Bone marrow (tissue), 2 donors: ENCODE data around the gene OR52W1.
"Not testable (repeated sequence)": the region's sequence is repeated elsewhere in the genome, so short reads cannot be mapped to it uniquely, and the experiment has no call there.

ENCODE experiments used
- DNase-seq, 2 donors: peaks; one replicate each; lab custom pipeline; 2025; lab: John Stamatoyannopoulos, UW

OR52W1 gene

GRCh38 chr11:6217722-6218121 is 18.7 kb downstream of the OR52W1 start:
- no peak for DNase-seq

- no peak for DNase-seq
Measured at GRCh38 chr11:6219359-6219758, 20.3 kb downstream of the OR52W1 start.

- DNase-seq = no peak
Measured at GRCh38 chr11:6223854-6224253, 24.8 kb downstream of the OR52W1 start.

- no peak for DNase-seq
Measured at GRCh38 chr11:6224421-6224820, 25.4 kb downstream of the OR52W1 start.

- no peak for DNase-seq
Measured at GRCh38 chr11:6225024-6225423, 26.0 kb downstream of the OR52W1 start.

- DNase-seq = no peak
Measured at GRCh38 chr11:6225896-6226295, 26.9 kb downstream of the OR52W1 start.

- no peak for DNase-seq
Measured at GRCh38 chr11:6228520-6228919, 29.5 kb downstream of the OR52W1 start.

- no peak for DNase-seq
Measured at GRCh38 chr11:6229911-6230310, 30.9 kb downstream of the OR52W1 start.

- DNase-seq = no peak
Measured at GRCh38 chr11:6232899-6233298, 33.9 kb downstream of the OR52W1 start.

- DNase-seq = no peak
Measured at GRCh38 chr11:6233984-6234386, 35.0 kb downstream of the OR52W1 start.

GRCh38 chr11:6234387-6235107 is 35.5 kb downstream of the OR52W1 start, which contains the start of gene FHIP1B:
Gene FHIP1B (minus strand): TSS chr11:6234636. CDS start chr11:6224516, 10,120 bp downstream.
- DNase-seq = peak; percentile 91 to 100

GRCh38 chr11:6237266-6237665 is 38.2 kb downstream of the OR52W1 start:
- DNase-seq = no peak

- no peak for DNase-seq
Measured at GRCh38 chr11:6237761-6238302, 38.8 kb downstream of the OR52W1 start.

- no peak for DNase-seq
Measured at GRCh38 chr11:6238902-6239301, 39.9 kb downstream of the OR52W1 start, which contains the start of gene CNGA4. Gene CNGA4 (plus strand): TSS chr11:6239089. CDS start chr11:6239207, 118 bp downstream.

- DNase-seq = no peak
Measured at GRCh38 chr11:6240139-6240538, 41.1 kb downstream of the OR52W1 start.

GRCh38 chr11:6240781-6241180 is 41.8 kb downstream of the OR52W1 start:
- no peak for DNase-seq

- no peak for DNase-seq
Measured at GRCh38 chr11:6241316-6241715, 42.3 kb downstream of the OR52W1 start.

- no peak for DNase-seq
Measured at GRCh38 chr11:6245536-6245935, 46.5 kb downstream of the OR52W1 start.

GRCh38 chr11:6248248-6248647 is 49.2 kb downstream of the OR52W1 start:
- no peak for DNase-seq

GRCh38 chr11:6248897-6249296 is 49.9 kb downstream of the OR52W1 start:
- DNase-seq = not testable (repeated sequence)
